SK-N-SH (cell line): ENCODE data around the gene LEF1. TPM values are rescaled to one million over a fixed set of nuclear protein-coding genes. Genes with fewer than 3 reads are reported as not detected.

ENCODE experiments used
- CTCF ChIA-PET: fragments of 300-600, 350-600 bp; formaldehyde crosslinking; extraction: SDS; loops from one replicate; lab custom pipeline; 2021; lab: Yijun Ruan, JAX
- POLR2A ChIA-PET: fragments of 350-600 bp; sonication (Branson Sonifier 250); formaldehyde crosslinking; extraction: SDS; loops from one replicate; lab custom pipeline; 2020; ENCODE audit warnings: antibody characterized with exemption, inconsistent platforms; lab: Yijun Ruan, JAX
- DNase-seq: peaks from one replicate; pipeline ENCODE4 v3.0.0; 2012
- H2AFZ ChIP-seq: fragments of 200-600 bp; sonication (generic); 2 replicates; pipeline ENCODE4 v1.8.1; 2016; ENCODE audit warnings: antibody characterized with exemption, mild to moderate bottlenecking, low read depth
- H3F3A ChIP-seq: fragments of 200-600 bp; sonication (generic); replicated peaks from 2 replicates; pipeline ENCODE3; 2016; ENCODE audit warnings: antibody characterized with exemption, mild to moderate bottlenecking; ENCODE audit not compliant: insufficient read depth
- H3K27ac ChIP-seq, 2 experiments: fragments of 200-500 bp in 1 of 2; fragments of 200-600 bp in 1 of 2; sonication (Bioruptor generic) in 1 of 2; sonication (generic), shearing (Covaris generic) in 1 of 2; 2 replicates each; pipeline versions ENCODE4 v1.5.1 to v1.6.1; 2014 to 2016; ENCODE audit warnings: low read depth in 2 of 2, inconsistent platforms in 1 of 2, low read length in 1 of 2, mild to moderate bottlenecking in 1 of 2, mixed read lengths in 1 of 2
- H3K27me3 ChIP-seq: fragments of 200-600 bp; sonication (generic), shearing (Covaris generic); 2 replicates; pipeline ENCODE4 v1.6.1; 2016; ENCODE audit warnings: mixed run types; ENCODE audit not compliant: insufficient read depth
- H3K36me3 ChIP-seq, 2 experiments: fragments of 200-500 bp in 1 of 2; fragments of 200-600 bp in 1 of 2; sonication (Bioruptor generic) in 1 of 2; sonication (generic) in 1 of 2; replicated peaks in 1 of 2; 2 replicates each; pipeline versions ENCODE3 to v1.5.1; 2014 to 2016; ENCODE audit warnings: low read length in 1 of 2, mild to moderate bottlenecking in 1 of 2; ENCODE audit not compliant: insufficient read depth in 2 of 2, control insufficient read depth in 1 of 2
- H3K4me1 ChIP-seq, 2 experiments: fragments of 200-500 bp in 1 of 2; fragments of 200-600 bp in 1 of 2; sonication (Bioruptor generic) in 1 of 2; sonication (generic), shearing (Covaris generic) in 1 of 2; 2 replicates each; pipeline versions ENCODE4 v1.5.1 to v1.6.1; 2014 to 2016; ENCODE audit warnings: low read depth in 1 of 2, low read length in 1 of 2, mixed run types in 1 of 2; ENCODE audit not compliant: insufficient read depth in 2 of 2, control insufficient read depth in 1 of 2
- H3K4me2 ChIP-seq: fragments of 200-600 bp; sonication (generic), shearing (Covaris generic); 2 replicates; pipeline ENCODE4 v1.6.1; 2017; ENCODE audit warnings: mixed run types
- H3K4me3 ChIP-seq, 2 experiments: fragments of 200-500 bp in 1 of 2; fragments of 200-600 bp in 1 of 2; sonication (Bioruptor generic) in 1 of 2; sonication (generic), shearing (Covaris generic) in 1 of 2; 2 replicates each; pipeline versions ENCODE4 v1.5.1 to v1.8.1; 2014 to 2016; ENCODE audit warnings: low read depth in 2 of 2, inconsistent platforms in 1 of 2, low read length in 1 of 2, mild to moderate bottlenecking in 1 of 2, mixed read lengths in 1 of 2, moderate library complexity in 1 of 2
- H3K79me2 ChIP-seq: fragments of 200-600 bp; sonication (generic); 2 replicates; pipeline ENCODE4 v1.8.1; 2017; ENCODE audit warnings: mild to moderate bottlenecking; ENCODE audit not compliant: insufficient read depth
- H3K9ac ChIP-seq: fragments of 200-600 bp; sonication (generic); 2 replicates; pipeline ENCODE4 v1.6.1; 2017; ENCODE audit warnings: mixed run types
- H3K9me2 ChIP-seq: fragments of 200-600 bp; sonication (generic); 2 replicates; pipeline ENCODE4 v1.6.1; 2017; ENCODE audit warnings: mixed run types
- H3K9me3 ChIP-seq: fragments of 200-600 bp; sonication (generic); 2 replicates; pipeline ENCODE4 v1.6.1; 2017; ENCODE audit warnings: mixed run types, mild to moderate bottlenecking, moderate library complexity
- H4K20me1 ChIP-seq: fragments of 200-600 bp; sonication (generic); 2 replicates; pipeline ENCODE4 v1.6.1; 2017; ENCODE audit warnings: mild to moderate bottlenecking, mixed run types; ENCODE audit not compliant: insufficient read depth
- FOXM1 ChIP-seq: IDR thresholded peaks from 2 replicates; pipeline ENCODE4 v1.4.0; 2012; ENCODE audit warnings: low read depth, mild to moderate bottlenecking
- GABPA ChIP-seq: IDR thresholded peaks from 2 replicates; pipeline ENCODE4 v1.4.0; 2012; ENCODE audit warnings: low read depth, mild to moderate bottlenecking
- IRF3 ChIP-seq: fragments of 150-350 bp; IDR thresholded peaks from 2 replicates; pipeline ENCODE4 v1.6.1; 2016; ENCODE audit warnings: mild to moderate bottlenecking, low read depth, low read length
- MXI1 ChIP-seq: IDR thresholded peaks from 2 replicates; pipeline ENCODE4 v1.6.1; 2012; ENCODE audit warnings: mild to moderate bottlenecking, low read depth, low read length, improper control_type of control experiment
- NFIC ChIP-seq: IDR thresholded peaks from 2 replicates; pipeline ENCODE4 v1.4.0; 2012; ENCODE audit warnings: borderline replicate concordance
- SIN3A ChIP-seq: IDR thresholded peaks from 2 replicates; pipeline ENCODE4 v1.6.1; 2012; ENCODE audit warnings: low read depth, mild to moderate bottlenecking, low read length, moderate library complexity, borderline replicate concordance
- WGBS: methylation state at CpG from one replicate; pipeline ENCODE4 v1.1.6; 2017; ENCODE audit warnings: low lambda C conversion rate; 5-methylcytosine and 5-hydroxymethylcytosine counted together
- polyA plus RNA-seq, 3 experiments: library from polyadenylated mRNA; depleted of rRNA; stranded (reverse); fragments of >200 nt; gene quantifications; 2 replicates each; pipeline ENCODE4 v1.2.3, GENCODE V29; 2012
- TF ChIP-seq, protein P1 (sequence below): IDR thresholded peaks from 2 replicates; pipeline ENCODE4 v1.4.0; 2012; ENCODE audit warnings: low read depth, borderline replicate concordance
- TF ChIP-seq, protein P2 (sequence below): IDR thresholded peaks from 2 replicates; pipeline ENCODE4 v1.4.0; 2012; ENCODE audit warnings: low read depth, borderline replicate concordance
- TF ChIP-seq, protein P3 (sequence below): fragments of 200-600 bp; sonication (generic); IDR thresholded peaks from 2 replicates; pipeline ENCODE4 v1.6.1; 2017; ENCODE audit warnings: antibody characterized with exemption, mild to moderate bottlenecking, moderate library complexity

The LEF1 gene
- polyA plus RNA-seq, 1 of the 3 experiments (the other 2 are of a cell fraction), result 0.36 TPM

DNA sequence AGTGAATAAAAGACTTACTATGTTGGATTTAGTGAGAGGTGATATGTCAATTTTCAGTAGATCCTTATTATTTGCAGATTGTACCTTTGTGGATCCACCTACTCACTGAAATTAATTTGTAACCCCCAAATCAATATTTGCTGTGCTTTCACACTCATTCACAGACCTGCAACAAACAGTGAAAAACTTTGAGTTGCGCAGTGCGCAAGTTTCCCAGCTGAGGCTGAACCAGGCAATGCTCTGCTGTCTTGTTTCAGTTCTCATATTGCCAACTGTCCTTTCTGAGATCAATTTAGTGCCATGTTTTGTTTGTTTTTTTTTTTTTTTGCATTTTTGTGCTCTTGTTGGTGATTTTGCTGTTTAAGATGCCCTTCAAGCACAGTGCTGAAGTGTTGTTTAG is 40.8 kb upstream of the LEF1 start:
- POLR2A ChIA-PET, result no interaction called here
- 22% methylated on average over 2 of the region's 2 CpGs for WGBS

More for the DNA sequence above, 40.8 kb upstream of the LEF1 start:
- Histone ChIP-seq H3K79me2 (no peaks in the 10 kb centered on the region), H3K4me3 (no peak overlapping the region), H3K9me3 (no peaks in the 10 kb centered on the region), H3K27ac (no peak overlapping the region), H3K27me3 (no peaks in the 10 kb centered on the region), H4K20me1 (no peaks in the 10 kb centered on the region), H2AFZ (no peak overlapping the region), H3K9me2 (no peaks in the 10 kb centered on the region), H3K4me2 (no peak overlapping the region), H3K36me3 (no peaks in the 10 kb centered on the region), H3K9ac (no peak overlapping the region), H3K4me1 (no peaks in the 10 kb centered on the region), H3F3A (no peaks in the 10 kb centered on the region)
- TF ChIP-seq, protein P1, sequence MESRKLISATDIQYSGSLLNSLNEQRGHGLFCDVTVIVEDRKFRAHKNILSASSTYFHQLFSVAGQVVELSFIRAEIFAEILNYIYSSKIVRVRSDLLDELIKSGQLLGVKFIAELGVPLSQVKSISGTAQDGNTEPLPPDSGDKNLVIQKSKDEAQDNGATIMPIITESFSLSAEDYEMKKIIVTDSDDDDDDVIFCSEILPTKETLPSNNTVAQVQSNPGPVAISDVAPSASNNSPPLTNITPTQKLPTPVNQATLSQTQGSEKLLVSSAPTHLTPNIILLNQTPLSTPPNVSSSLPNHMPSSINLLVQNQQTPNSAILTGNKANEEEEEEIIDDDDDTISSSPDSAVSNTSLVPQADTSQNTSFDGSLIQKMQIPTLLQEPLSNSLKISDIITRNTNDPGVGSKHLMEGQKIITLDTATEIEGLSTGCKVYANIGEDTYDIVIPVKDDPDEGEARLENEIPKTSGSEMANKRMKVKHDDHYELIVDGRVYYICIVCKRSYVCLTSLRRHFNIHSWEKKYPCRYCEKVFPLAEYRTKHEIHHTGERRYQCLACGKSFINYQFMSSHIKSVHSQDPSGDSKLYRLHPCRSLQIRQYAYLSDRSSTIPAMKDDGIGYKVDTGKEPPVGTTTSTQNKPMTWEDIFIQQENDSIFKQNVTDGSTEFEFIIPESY, result no peak
- TF ChIP-seq FOXM1, result no peak
- TF ChIP-seq, protein P2, sequence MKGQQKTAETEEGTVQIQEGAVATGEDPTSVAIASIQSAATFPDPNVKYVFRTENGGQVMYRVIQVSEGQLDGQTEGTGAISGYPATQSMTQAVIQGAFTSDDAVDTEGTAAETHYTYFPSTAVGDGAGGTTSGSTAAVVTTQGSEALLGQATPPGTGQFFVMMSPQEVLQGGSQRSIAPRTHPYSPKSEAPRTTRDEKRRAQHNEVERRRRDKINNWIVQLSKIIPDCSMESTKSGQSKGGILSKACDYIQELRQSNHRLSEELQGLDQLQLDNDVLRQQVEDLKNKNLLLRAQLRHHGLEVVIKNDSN, result no peak
- no peak for TF ChIP-seq MXI1
- TF ChIP-seq, protein P3, sequence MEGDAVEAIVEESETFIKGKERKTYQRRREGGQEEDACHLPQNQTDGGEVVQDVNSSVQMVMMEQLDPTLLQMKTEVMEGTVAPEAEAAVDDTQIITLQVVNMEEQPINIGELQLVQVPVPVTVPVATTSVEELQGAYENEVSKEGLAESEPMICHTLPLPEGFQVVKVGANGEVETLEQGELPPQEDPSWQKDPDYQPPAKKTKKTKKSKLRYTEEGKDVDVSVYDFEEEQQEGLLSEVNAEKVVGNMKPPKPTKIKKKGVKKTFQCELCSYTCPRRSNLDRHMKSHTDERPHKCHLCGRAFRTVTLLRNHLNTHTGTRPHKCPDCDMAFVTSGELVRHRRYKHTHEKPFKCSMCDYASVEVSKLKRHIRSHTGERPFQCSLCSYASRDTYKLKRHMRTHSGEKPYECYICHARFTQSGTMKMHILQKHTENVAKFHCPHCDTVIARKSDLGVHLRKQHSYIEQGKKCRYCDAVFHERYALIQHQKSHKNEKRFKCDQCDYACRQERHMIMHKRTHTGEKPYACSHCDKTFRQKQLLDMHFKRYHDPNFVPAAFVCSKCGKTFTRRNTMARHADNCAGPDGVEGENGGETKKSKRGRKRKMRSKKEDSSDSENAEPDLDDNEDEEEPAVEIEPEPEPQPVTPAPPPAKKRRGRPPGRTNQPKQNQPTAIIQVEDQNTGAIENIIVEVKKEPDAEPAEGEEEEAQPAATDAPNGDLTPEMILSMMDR, result no peak
- TF ChIP-seq NFIC, result no peak
- no peak for TF ChIP-seq IRF3
- TF ChIP-seq SIN3A, result no peak
- no peak for TF ChIP-seq GABPA
- DNase-seq, result no peak
- CTCF ChIA-PET, result no interaction called here
